Omental fat pad (tissue), 4 donors: ENCODE measurements around the gene DCAF5. TPM values are rescaled to one million over a fixed set of nuclear protein-coding genes. Genes with fewer than 3 reads are reported as not detected.

ENCODE experiments used
- ATAC-seq: fragments of 150-250 bp; one replicate; pipeline ENCODE4 v1.9.1; 2016; ENCODE audit warnings: mild to moderate bottlenecking, moderate library complexity; ENCODE audit not compliant: low FRiP score
- DNase-seq: peaks from one replicate; pipeline ENCODE4 v3.0.0-alpha.2; 2019; ENCODE audit warnings: low spot score
- CTCF ChIP-seq, 3 donors: fragments of 450-650 bp; IDR thresholded peaks; one replicate each; pipeline ENCODE4 v1.5.1; 2016 to 2017; ENCODE audit warnings: antibody characterized with exemption in 3 of 3, mild to moderate bottlenecking in 3 of 3, moderate library complexity in 2 of 3
- total RNA-seq, 4 donors: library from RNA; depleted of rRNA; stranded (reverse); fragments of >200 nt; gene quantifications; one replicate each; pipeline ENCODE4 v1.1.0, GENCODE V29; 2016

Gene DCAF5
- total RNA-seq, 4 donors from 2014 or later = 30.4 to 58.1 (median 38.0) TPM

GRCh38 chr14:69092840-69093422, 60.0 kb downstream of the DCAF5 start:
- DNase-seq (no peak), ATAC-seq (no peak)
- TF ChIP-seq CTCF (IDR thresholded peaks at IDR 0.05) = no peak

- ATAC-seq = no peak
- DNase-seq = no peak
- TF ChIP-seq CTCF (IDR thresholded peaks at IDR 0.05) = no peak
These were observed 61.2 kb downstream of the DCAF5 start for GRCh38 chr14:69091695-69092094.

GRCh38 chr14:69091006-69091405, 61.9 kb downstream of the DCAF5 start:
- no peak for TF ChIP-seq CTCF (IDR thresholded peaks at IDR 0.05)
- no peak for DNase-seq
- no peak for ATAC-seq

GRCh38 chr14:69090187-69090789, 62.6 kb downstream of the DCAF5 start:
- TF ChIP-seq CTCF (IDR thresholded peaks at IDR 0.05) = no peak
- ATAC-seq = no peak
- no peak for DNase-seq

GRCh38 chr14:69089046-69089445, 63.9 kb downstream of the DCAF5 start:
- ATAC-seq (no peak), DNase-seq (no peak)
- TF ChIP-seq CTCF (IDR thresholded peaks at IDR 0.05) = no peak

- no peak for TF ChIP-seq CTCF (IDR thresholded peaks at IDR 0.05)
- peak; percentile 30 for ATAC-seq
- DNase-seq = no peak
These were observed 64.3 kb downstream of the DCAF5 start for GRCh38 chr14:69088586-69088985.

- ATAC-seq (peak; percentile 77), DNase-seq (no peak)
- TF ChIP-seq CTCF (IDR thresholded peaks at IDR 0.05) = no peak
These were observed 65.9 kb downstream of the DCAF5 start for GRCh38 chr14:69087061-69087461.
